Measurements from ENCODE around the gene LBR.

DNA sequence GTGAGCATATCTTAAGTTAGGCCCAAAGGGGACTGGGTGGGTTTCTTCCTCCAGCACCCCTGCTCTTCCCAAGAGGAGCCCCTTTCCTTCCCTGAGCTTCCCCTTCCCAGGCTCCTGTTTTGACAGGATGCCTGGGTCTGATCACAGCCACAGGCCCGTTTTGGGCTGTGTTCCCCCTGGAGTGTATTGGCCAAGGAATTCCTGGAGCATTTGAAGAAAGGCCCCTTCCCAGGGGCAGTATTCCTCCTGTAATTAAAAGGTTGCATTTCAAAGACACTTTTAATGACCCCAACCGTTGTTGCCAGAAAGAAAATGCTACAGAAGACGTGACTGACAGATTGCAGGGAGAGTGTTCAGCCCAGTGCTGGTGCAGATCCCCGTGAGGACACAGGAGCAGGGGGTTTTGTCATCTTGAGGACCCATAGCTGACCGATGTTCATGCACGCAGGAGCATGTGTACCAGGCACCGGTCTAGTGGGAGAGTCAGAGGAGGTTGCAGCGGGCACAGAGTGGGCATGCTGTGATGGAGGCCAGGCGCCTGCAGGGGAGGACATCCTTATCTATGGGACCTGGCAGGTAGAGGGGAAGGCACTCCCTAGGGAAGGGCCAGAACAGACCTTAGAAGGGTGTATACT, 19.3 kb upstream of the LBR start:
- TF ChIP-seq, protein P1, sequence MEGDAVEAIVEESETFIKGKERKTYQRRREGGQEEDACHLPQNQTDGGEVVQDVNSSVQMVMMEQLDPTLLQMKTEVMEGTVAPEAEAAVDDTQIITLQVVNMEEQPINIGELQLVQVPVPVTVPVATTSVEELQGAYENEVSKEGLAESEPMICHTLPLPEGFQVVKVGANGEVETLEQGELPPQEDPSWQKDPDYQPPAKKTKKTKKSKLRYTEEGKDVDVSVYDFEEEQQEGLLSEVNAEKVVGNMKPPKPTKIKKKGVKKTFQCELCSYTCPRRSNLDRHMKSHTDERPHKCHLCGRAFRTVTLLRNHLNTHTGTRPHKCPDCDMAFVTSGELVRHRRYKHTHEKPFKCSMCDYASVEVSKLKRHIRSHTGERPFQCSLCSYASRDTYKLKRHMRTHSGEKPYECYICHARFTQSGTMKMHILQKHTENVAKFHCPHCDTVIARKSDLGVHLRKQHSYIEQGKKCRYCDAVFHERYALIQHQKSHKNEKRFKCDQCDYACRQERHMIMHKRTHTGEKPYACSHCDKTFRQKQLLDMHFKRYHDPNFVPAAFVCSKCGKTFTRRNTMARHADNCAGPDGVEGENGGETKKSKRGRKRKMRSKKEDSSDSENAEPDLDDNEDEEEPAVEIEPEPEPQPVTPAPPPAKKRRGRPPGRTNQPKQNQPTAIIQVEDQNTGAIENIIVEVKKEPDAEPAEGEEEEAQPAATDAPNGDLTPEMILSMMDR (conservative IDR thresholded peaks at IDR 0.05), result no peak
- no peak for TF ChIP-seq ZFX (IDR thresholded peaks at IDR 0.05)

Measured in C4-2B (cell line).